Measurements from ENCODE around the gene LAMA3.
A peak's percentile ranks its signal among the peaks of the same experiment; 100 is the strongest.
"Not testable (repeated sequence)": the region's sequence is repeated elsewhere in the genome, so short reads cannot be mapped to it uniquely, and the experiment has no call there.

LAMA3 gene

DNA sequence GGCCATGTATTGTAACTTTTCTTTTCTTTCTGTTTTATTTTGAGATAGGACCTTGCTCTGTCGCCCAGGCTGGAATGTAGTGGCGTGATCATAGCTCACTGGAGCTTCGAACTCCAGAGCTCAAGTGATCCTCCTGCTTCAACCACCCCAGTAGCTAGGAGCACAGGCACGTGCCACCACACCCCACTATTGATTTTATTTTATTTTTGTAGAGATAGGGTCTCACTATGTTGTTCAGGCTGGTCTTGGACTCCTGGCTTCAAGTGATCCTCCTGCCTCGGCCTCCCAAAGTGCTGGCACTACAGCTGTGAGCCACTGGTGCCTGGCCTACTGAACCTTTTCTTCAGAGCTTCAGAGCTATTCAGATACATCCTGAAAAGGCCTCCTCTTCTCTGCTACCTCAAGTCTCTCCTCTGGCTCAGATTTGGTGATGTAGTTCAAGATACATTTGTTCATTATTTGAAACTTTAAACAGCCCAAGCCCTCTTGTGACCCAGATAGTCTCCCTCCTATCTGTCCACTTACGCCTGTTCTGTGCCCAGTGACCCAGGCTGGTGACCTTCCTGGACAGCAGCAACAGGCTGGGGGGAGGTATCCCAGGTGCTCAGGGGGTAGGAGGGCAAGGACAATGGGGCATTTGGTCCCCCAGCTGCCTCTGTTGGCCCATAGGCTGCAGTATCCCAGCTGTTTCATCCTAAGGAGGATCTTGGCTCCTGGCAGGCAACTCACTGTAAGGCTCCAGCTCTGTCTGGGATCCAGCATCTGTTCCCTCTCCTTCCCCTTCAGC is 38.6 kb downstream of the LAMA3 start:
- FAIRE-seq (no peak), DNase-seq (ENCODE audit: insufficient read length, low spot score) (no peak)

- FAIRE-seq: no peak
- DNase-seq (ENCODE audit: insufficient read length, low spot score): no peak
Observed at GRCh38 chr18:23730857-23731256, 41.6 kb downstream of the LAMA3 start.

GRCh38 chr18:23731861-23732260 is 42.6 kb downstream of the LAMA3 start:
- FAIRE-seq (no peak), DNase-seq (ENCODE audit: insufficient read length, low spot score) (no peak)

GRCh38 chr18:23732439-23732838 is 43.2 kb downstream of the LAMA3 start:
- no peak for DNase-seq (ENCODE audit: insufficient read length, low spot score)
- FAIRE-seq: no peak

DNA sequence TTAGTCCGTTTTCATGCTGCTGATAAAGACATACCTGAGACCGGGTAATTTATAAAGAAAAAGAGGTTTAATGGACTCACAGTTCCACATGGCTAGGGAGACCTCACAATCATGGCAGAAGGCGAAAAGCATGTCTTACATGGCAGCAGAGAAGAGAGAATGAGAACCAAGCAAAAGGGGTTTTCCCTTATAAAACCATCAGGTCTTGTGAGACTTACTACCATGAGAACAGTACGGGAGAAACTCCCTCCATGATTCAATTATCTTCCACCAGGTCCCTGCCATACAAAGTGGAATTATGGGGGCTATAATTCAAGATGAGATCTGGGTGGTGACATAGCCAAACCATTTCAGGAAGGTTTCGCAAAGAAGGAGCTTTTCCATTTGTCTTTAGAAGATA is 44.0 kb downstream of the LAMA3 start:
- not testable (repeated sequence) for DNase-seq (ENCODE audit: insufficient read length, low spot score); FAIRE-seq

- DNase-seq (ENCODE audit: insufficient read length, low spot score): no peak
- FAIRE-seq: no peak
Observed at GRCh38 chr18:23733895-23734294, 44.6 kb downstream of the LAMA3 start.

DNA sequence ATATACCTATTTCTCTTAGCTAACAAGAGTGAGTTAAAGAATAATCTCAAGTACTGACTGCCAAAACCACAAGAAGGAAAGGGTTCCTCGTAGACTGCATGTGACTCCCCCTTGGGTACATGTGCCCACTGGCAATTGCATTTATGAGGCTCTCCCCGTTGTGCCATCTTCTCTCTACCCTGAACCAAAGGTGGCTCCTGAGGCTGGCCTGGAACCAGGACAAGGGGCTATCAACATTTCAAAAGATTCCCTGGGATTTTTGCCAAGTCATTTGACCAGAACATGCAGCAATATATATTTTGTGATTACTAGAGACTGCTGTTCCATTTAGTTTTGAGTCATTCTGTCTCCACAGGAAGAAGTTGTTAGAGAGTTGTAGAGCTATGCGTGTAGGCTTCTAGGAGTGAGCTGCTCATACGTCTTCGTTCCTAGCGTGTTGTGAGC is 45.8 kb downstream of the LAMA3 start:
- FAIRE-seq (peak; percentile 83), DNase-seq (ENCODE audit: insufficient read length, low spot score) (no peak)

DNA sequence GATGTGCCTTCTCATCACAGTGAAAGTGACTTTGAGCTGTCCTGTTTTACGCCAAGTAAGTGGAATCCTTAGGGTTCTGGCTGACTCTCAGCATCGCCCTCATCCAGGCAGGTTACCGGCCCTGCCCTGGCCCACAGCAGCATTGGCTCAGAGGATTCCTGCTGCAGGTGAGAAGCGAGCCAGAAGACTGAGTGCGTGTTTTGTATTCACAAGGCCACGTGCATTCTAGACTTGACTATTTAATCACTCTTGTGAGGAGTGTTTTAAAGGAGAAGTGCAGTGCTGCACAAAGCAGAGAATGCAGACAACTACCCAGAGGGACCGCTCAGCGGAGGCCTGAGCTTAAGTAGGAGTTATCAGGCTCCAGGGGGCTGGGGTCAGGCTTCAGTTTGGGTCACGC is 48.3 kb downstream of the LAMA3 start:
- no peak for DNase-seq (ENCODE audit: insufficient read length, low spot score)
- FAIRE-seq: no peak

DNA sequence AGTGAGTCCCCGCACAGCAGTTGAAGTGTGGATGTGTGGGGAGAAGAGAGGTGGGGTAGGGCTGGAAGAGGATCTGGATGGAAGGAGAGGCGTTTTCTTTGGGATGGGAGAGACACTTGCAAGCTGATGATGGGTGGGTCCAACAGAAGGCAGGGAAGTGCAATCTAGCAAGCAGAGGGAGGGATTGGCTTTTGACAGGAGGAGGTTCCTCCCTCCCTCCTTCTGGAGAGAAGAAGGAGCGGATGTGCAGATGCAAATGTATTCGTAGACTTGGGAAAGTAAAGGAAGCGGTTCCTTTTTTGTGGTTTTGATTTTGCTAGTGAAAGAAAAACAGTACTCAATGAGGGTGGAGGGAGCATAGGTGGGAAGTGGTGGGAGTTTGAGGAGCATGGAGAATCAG is 48.9 kb downstream of the LAMA3 start:
- peak; percentile 21 for FAIRE-seq
- DNase-seq (ENCODE audit: insufficient read length, low spot score): no peak

DNA sequence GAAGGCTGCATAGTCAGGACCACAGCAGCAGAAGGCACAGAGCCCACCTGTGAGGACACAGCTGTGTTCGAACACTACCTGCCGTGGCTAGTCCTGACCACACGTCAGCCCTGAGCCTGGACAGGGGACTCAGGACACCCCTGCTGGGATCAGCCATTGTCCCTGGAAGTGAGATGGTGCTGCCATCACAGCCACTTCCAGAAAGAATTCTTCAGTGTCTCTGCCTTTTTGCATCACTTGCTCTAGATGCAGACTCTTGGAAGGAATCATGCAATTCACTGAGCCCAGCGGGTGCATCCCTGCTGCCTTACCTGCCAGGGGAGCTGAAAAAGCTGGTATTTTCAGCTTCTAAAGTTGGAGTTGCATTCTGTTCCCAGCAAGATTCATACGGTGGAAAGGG is 49.3 kb downstream of the LAMA3 start:
- DNase-seq (ENCODE audit: insufficient read length, low spot score) (no peak), FAIRE-seq (no peak)

GRCh38 chr18:23740105-23740830 is 51.0 kb downstream of the LAMA3 start:
- FAIRE-seq: peak; percentile 4
- DNase-seq (ENCODE audit: insufficient read length, low spot score): no peak

- FAIRE-seq: not testable (repeated sequence)
Observed at GRCh38 chr18:23741967-23742366, 52.7 kb downstream of the LAMA3 start.

DNA sequence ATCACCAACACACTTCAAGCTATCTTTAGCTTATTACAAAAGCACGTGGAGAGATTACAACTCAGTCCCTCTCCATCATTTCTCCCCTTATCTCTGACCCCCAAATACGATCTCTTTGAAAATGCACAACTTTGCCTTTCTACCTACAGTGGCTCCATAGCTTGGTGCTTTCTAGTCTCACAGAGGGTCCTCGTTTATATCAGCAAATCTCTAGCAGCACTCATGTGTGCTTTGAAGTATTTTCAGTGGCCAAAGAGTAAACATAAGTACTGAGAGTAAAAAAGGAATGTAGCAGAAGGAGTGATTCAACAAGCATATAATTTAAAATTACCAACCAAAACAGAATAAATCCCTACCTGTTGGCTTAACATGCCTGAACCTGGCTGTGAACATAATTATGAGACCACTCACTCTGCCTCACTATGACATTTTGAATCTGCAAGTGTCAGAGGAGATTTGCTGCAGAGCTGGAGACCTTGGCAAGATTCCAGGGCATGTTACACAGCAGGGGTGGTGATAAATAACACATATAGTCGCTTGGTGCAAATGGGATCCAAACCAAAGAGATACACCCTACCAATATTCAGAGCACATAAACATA is 54.6 kb downstream of the LAMA3 start:
- FAIRE-seq (no peak), DNase-seq (ENCODE audit: insufficient read length, low spot score) (no peak)

More at GRCh38 chr18:23741967-23742366, 52.7 kb downstream of the LAMA3 start:
- not testable (repeated sequence) for DNase-seq (ENCODE audit: insufficient read length, low spot score)

DNA sequence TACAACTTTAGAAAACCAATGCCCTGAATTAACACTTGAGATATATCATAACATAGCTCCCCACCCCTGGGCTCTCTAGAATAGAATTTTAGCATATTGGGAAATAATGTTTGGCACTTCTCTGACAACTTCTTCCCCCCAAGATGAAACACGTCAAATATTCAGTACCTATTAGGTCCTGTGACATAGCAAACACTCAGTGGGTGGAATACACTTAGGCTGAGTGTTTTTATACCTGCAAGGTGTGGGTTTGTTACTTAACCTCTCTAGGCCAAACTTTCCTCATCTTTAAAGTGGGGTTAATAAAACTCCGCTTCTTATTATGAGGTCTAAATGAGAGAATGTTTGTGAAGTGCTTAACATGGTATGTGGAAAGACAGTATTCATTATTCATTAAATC is 56.1 kb downstream of the LAMA3 start:
- no peak for FAIRE-seq

DNA sequence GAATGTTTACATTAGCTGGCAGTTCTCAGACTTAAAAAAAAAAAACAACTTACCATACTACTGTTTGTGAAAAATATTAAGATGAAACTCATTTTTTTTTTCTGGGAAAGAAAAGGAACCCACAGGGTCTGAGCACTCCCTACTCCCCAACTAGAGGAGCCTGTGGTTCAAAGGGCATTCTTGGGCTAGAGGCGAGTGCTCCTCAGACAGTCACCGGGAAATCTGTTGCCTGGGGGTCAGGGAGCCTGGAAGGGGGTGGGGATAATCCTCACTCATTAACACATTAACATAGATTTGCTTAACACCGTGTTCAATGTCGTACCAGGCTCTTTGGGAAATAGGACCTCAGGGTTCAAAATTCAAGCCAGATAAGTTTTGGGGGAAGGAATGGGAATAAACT is 57.6 kb downstream of the LAMA3 start:
- DNase-seq (ENCODE audit: insufficient read length, low spot score): no peak
- no peak for FAIRE-seq

More for the DNA sequence above, 56.1 kb downstream of the LAMA3 start:
- DNase-seq (ENCODE audit: insufficient read length, low spot score): no peak

DNA sequence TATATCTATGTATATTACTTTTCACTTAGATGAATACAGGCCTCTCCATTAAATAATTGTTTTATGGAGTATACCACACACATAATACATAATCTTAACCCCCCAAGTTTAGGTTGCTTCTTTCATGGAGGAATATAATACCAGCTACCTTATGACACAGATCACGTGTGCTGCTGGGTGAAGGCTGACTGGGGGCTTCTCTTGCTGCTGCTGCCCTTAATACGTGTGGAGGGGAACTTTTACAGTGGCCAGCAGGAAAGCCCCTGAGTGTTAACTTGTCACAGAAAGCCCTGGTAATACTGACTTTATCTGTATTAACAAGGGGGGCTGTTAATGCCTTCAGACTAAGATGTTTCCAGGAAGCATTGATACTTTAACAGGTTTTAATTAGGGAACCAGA is 63.1 kb downstream of the LAMA3 start:
- DNase-seq (ENCODE audit: insufficient read length, low spot score) (no peak), FAIRE-seq (no peak)

DNA sequence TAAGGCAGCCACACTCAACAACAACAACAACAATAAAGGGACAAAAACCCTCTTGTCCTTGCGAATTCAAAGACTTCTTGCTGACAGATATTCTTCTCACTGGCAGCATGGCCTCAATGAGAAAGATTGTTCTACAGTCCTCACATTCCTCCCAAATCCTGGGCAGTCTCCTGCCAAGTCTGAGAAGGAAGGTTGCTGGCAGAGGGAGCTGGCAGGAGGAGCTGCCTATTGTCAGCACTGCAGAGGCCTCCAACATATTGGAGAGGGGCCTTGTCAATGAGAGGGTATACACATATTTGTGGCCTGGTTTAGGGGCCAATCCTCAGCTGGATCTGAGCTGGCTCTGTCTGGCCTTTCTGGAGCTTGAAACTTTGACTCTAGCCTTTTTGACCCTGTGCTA is 63.5 kb downstream of the LAMA3 start:
- no peak for DNase-seq (ENCODE audit: insufficient read length, low spot score)
- FAIRE-seq: no peak

DNA sequence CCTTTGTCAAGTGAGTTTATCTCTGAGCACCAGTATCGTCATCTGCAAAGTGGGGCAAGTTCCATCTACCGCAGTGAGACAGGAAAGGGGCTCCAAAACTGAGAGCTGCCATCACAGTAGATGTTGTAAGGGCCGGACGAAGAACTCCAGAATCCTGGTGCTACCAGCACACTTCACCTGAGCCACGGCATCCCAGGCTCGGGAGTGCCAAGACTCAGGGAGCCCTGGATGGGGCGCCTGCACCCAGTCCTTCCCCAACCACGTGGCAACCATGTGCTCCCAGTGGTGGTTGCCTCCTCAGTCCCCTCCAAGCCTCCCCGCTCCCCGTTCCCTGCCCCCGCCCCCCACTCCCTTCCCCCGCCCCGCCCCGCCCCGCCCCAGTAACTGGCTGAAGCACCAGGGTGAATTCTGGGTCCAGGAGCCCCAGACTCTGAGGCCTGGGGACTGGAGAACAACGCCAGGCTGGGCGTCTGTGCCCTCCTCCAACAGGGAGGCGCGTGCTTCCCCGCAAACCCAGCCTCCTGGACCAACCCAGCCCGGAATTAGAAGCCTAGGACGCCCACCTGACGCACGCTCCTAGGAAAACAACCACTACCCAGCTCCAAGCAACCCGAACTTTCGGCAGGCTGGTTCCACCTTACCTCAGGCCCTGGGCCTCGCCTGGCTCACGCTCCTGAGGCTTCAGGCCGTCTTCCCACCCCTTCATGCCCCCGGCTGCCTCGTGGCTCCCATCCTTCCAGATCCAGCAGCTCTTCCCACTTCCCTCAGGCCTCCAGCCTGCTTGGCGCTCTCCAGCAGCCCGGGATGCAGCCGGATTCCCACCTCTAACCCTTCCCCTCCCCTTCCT is 67.6 kb downstream of the LAMA3 start:
- FAIRE-seq: no peak
- DNase-seq (ENCODE audit: insufficient read length, low spot score): no peak

GRCh38 chr18:23757437-23757733 is 68.1 kb downstream of the LAMA3 start:
- FAIRE-seq (no peak), DNase-seq (ENCODE audit: insufficient read length, low spot score) (no peak)

DNA sequence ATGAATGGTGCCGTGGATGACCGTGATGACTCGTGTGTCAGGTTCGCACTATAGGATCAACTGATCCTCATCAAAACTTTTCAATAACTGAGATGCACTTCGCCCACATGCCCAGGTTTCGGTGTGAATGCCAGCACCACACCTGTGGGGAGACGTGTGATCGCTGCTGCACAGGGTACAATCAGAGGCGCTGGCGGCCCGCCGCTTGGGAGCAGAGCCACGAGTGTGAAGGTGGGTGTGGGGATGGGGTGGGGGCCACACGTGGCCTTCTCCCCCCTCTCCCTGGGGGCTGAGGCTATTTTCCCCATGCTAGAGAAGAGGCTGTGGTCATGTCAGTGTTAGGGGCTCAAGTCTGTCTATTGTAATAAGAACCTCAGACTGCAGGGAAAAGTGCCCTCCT is 69.0 kb downstream of the LAMA3 start:
- no peak for FAIRE-seq

DNA sequence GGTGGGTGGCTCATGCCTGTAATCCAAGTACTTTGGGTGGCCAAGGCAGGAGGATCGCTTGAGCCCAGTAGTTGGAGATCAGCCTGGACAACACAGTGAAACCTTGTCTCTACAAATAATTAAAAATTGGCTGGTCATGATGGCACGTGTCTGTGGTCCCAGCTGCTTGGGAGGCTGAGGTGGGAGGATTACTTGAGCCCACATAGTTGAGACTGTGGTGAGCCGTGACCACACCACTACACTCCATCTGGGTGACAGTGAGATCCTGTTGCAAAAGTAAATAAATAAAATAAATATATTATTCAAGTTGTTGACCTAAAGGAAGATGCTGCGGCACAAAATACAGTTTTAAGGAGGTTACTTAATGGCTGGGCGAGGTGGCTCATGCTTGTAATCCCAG is 72.7 kb downstream of the LAMA3 start:
- no peak for FAIRE-seq
- DNase-seq (ENCODE audit: insufficient read length, low spot score): no peak

More for the DNA sequence above, 69.0 kb downstream of the LAMA3 start:
- no peak for DNase-seq (ENCODE audit: insufficient read length, low spot score)

Measured in GM19239 (cell line).